ENCODE results near the gene TNNC1.

The TNNC1 gene

DNA sequence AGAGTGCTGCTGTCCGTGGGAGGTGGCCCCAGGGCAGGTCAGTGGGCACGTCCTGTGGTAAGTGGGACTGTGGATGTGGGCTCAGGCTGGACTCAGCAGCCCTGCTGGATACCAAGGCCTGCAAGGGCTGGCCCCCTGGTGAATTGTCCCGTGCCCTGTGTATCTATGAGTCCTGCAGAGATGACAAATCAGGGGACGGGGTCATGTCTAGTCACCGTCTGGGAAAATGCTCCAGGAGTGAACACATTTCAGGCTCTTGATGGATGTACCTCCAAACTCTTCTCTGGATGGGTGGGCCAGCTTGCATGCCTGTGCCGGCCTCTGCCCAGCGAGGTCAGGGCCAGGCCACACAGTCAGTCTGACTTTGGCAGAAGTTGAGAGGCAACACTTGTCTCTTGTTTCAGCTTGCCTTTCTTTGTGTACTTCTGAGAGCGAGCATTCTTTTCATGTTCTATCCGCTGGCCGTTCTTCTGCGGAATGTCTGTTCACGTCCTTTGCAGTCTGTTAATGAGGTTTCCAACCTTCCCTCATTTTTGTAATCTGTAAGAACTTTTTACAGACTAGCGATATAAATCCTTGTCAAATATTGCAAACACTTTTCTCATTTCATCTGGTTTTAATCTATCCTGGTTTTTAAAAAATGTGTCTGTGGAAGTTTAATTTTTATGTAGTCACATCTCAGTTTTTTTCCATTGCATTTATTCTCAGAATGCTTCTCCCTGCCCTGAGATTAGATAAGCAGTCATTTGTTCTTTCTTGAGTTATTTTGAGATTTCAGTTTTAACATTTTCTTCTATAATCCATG is 29.9 kb upstream of the TNNC1 start:
- H3K27ac ChIP-seq (ENCODE audit: insufficient read depth, low read depth, low read length, poor library complexity, severe bottlenecking): no peak overlapping the region
- H3K4me3 ChIP-seq (ENCODE audit: insufficient read depth, low read depth, low read length): no peak overlapping the region
- no peaks in the 10 kb centered on the region for H3K9me3 ChIP-seq (ENCODE audit: control insufficient read depth, low read length)
- H3K36me3 ChIP-seq (ENCODE audit: control insufficient read depth, insufficient read depth, low read length): peaks cover 55% of the 10 kb centered on the region
- no peaks in the 10 kb centered on the region for H3K27me3 ChIP-seq (ENCODE audit: control insufficient read depth, insufficient read depth, low read length, poor library complexity, severe bottlenecking)
- no peaks in the 10 kb centered on the region for H3K4me1 ChIP-seq (ENCODE audit: control insufficient read depth, insufficient read depth, low read length)
- 93 to 95% methylated on average over 13 of the region's 13 CpGs for WGBS, 2 experiments

DNA sequence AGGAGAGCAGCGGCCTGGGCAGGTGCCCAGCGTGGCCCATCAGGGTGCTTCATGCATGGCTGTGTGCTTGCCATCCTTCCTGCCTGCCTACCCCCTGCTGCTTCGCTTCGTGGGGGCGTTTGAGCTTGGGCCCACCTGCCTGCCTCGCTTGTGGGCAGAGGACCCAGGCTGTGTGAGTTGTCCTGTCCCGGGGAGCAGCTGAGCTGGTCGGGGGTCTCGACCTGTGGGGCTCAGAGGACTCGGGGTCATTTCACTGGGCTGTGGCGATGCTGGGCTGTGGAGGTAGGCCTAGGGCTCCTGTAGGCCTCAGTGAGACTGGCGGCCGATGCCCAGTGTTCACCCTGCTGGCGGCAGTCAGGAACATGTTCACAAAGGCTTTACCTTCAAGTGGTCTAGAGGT is 29.2 kb upstream of the TNNC1 start:
- Histone ChIP-seq H3K4me1 (ENCODE audit: control insufficient read depth, insufficient read depth, low read length) (no peaks in the 10 kb centered on the region), H3K4me3 (ENCODE audit: insufficient read depth, low read depth, low read length) (no peak overlapping the region), H3K27me3 (ENCODE audit: control insufficient read depth, insufficient read depth, low read length, poor library complexity, severe bottlenecking) (no peaks in the 10 kb centered on the region), H3K9me3 (ENCODE audit: control insufficient read depth, low read length) (no peaks in the 10 kb centered on the region), H3K27ac (ENCODE audit: insufficient read depth, low read depth, low read length, poor library complexity, severe bottlenecking) (no peak overlapping the region), H3K36me3 (ENCODE audit: control insufficient read depth, insufficient read depth, low read length) (peaks cover 58% of the 10 kb centered on the region)
- 89% methylated on average over 14 of the region's 14 CpGs for WGBS, 2 experiments

DNA sequence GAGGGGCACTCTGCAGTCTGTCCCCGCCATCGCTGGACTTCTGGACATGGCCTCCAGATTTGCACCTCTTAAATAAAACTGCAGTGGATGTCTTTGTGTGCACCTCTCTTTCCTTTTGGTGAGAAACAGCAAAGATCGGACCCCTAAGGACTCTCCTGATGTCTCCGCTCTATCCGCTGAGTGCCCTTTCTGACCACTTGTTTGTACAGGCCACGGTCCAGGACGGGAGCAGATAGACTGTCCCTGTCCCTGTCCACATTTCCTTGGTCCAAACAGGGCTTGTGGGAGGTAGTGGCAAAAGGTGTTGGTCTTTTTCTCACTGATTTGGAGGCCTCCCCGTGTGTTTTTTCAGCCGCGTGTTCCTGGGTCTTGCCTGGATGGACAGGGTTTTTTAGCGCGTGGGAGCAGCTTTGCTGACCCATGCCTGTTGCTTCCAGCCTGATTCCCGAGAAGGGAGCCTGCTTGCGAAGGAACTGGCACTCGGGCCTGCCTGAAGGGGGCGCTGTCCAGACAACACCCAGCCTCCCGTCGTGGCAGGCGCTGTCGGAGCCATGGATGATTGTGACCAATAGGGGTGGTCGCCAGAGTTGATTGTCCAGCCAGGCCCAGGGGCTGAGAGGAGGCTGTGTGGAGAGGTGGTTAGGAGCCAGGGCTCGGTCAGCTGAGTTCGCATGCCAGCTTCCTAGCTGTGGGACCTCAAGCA is 28.1 kb upstream of the TNNC1 start:
- H3K27me3 ChIP-seq (ENCODE audit: control insufficient read depth, insufficient read depth, low read length, poor library complexity, severe bottlenecking): no peaks in the 10 kb centered on the region
- H3K4me3 ChIP-seq (ENCODE audit: insufficient read depth, low read depth, low read length): no peak overlapping the region
- H3K36me3 ChIP-seq (ENCODE audit: control insufficient read depth, insufficient read depth, low read length): peaks cover 59% of the 10 kb centered on the region
- H3K4me1 ChIP-seq (ENCODE audit: control insufficient read depth, insufficient read depth, low read length): no peaks in the 10 kb centered on the region
- no peak overlapping the region for H3K27ac ChIP-seq (ENCODE audit: insufficient read depth, low read depth, low read length, poor library complexity, severe bottlenecking)
- WGBS, 2 experiments: 88 to 90% methylated on average over 23 of the region's 23 CpGs
- no peaks in the 10 kb centered on the region for H3K9me3 ChIP-seq (ENCODE audit: control insufficient read depth, low read length)

DNA sequence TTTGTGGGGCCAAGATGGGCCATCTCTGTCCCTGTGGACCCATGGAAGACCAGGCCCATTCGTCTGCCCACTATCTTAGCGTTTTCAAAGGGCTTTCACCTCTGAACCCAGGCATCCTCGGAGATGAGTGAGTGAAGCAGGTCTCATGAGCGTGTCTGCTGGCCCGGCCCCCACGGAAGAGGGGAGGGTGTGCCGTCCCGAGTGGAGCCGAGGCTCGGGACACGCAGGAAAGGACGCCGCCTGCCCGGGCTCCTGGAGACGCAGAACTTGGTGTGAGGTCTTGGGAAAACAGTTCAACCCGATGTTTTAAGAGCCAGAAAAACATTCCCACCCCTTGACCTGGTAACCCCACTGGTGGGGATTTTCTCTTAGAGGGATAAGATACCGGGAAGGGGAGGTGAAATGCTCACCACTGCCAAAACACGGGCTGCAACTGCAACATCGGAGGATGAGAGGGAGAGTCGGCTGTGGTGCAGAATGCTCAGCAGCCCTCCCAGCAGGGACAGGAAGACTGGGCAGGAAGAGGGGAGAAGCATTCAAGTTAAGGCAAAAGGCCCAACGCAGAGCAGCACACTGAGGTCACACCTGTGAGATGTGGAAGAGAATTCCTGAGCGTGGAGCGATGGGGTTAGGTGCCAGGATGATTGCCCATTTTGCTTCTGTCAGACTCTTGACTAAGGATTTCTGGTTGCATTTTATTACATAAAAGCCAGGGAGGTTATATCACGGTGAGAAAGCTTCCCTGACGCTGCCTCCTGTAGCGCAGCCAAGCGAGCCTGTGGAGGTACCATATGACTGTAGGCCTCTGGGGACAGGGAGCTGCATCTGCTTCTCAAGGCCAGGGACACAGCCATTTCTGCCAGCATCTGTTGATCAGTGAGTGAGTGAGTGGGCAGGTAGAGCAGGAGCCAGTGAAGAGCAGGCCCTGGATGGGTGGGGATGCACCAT is 27.2 kb upstream of the TNNC1 start:
- H3K27me3 ChIP-seq (ENCODE audit: control insufficient read depth, insufficient read depth, low read length, poor library complexity, severe bottlenecking): no peaks in the 10 kb centered on the region
- 96 to 97% methylated on average over 27 of the region's 27 CpGs for WGBS, 2 experiments
- peaks cover 65% of the 10 kb centered on the region for H3K36me3 ChIP-seq (ENCODE audit: control insufficient read depth, insufficient read depth, low read length)
- H3K27ac ChIP-seq (ENCODE audit: insufficient read depth, low read depth, low read length, poor library complexity, severe bottlenecking): no peak overlapping the region
- H3K9me3 ChIP-seq (ENCODE audit: control insufficient read depth, low read length): no peaks in the 10 kb centered on the region
- no peaks in the 10 kb centered on the region for H3K4me1 ChIP-seq (ENCODE audit: control insufficient read depth, insufficient read depth, low read length)
- no peak overlapping the region for H3K4me3 ChIP-seq (ENCODE audit: insufficient read depth, low read depth, low read length)

DNA sequence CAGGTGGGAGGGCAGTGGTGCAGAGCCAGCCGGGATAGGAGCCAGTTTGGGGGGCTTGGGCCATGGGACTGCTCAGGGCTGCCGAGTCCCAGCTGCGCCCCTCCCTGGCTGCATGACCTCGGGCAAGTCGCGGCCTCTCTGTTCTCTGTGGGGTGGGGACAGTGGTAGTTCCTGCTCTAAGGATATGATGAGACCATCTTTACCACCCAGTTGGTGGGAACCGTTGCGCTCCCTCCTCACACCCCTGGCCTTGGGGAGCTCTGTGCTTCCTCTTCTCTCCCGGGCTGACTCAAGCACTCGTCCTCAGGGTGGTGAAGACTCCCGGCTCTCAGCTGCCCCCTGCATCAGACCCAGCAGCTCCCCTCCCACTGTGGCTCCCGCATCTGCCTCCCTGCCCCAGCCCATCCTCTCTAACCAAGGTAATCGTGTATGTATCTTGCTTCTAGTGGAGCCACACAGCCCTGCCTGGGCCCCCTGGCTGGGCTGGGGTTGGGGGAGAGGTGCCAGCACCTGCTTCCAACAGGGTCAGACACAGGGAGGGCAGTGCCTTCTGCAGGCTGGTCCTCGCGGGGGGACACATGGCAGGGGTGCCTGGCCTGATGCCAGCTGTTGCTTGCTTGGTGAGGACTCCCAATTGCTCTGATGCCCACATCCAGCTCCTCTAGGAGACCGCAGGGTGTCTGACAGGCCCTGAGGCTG is 26.2 kb upstream of the TNNC1 start:
- H3K4me1 ChIP-seq (ENCODE audit: control insufficient read depth, insufficient read depth, low read length): no peaks in the 10 kb centered on the region
- WGBS, 2 experiments: 94 to 96% methylated on average over 16 of the region's 16 CpGs
- no peaks in the 10 kb centered on the region for H3K27me3 ChIP-seq (ENCODE audit: control insufficient read depth, insufficient read depth, low read length, poor library complexity, severe bottlenecking)
- no peak overlapping the region for H3K27ac ChIP-seq (ENCODE audit: insufficient read depth, low read depth, low read length, poor library complexity, severe bottlenecking)
- H3K36me3 ChIP-seq (ENCODE audit: control insufficient read depth, insufficient read depth, low read length): peaks cover 67% of the 10 kb centered on the region
- no peak overlapping the region for H3K4me3 ChIP-seq (ENCODE audit: insufficient read depth, low read depth, low read length)
- H3K9me3 ChIP-seq (ENCODE audit: control insufficient read depth, low read length): no peaks in the 10 kb centered on the region

DNA sequence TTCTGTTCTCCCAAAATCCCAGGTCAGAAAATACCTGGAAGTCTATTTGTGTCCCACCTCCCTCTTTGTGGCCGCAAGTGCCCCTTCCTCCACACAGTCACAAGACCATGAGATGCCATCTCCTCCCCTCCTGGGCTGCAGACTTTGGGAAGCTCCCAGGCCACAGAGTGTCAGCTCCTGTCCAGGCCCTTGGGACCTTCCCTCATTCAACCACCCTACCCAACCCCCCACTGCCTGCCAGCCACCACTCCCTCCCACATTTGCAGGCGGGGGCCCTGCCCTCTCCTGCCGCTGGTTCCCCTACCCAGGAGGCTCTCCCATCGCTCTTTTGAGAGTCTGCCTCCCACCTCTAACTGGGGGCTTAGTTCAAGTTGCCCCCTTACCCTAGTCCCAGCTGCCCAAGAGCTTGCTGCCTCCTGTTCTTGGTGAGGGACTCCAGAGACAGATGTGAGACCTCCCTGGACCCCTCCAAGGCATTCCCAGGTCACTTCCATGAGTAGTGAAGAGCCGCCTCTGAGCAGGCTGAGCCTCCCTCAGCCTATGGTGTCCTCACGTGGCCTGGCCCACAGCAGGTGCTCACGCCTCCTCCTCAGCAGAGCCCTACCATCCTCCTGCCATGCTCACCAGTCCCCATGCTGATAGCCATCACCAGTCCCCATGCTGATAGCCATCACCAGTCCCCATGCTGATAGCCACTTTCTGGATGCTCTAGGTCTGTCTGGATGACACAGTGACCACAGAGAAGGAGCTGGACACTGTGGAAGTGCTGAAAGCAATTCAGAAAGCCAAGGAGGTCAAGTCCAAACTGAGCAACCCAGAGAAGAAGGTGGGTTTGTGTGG is 25.4 kb upstream of the TNNC1 start:
- WGBS, 2 experiments: 94 to 95% methylated on average over 7 of the region's 7 CpGs
- no peaks in the 10 kb centered on the region for H3K4me1 ChIP-seq (ENCODE audit: control insufficient read depth, insufficient read depth, low read length)
- no peak overlapping the region for H3K27ac ChIP-seq (ENCODE audit: insufficient read depth, low read depth, low read length, poor library complexity, severe bottlenecking)
- H3K4me3 ChIP-seq (ENCODE audit: insufficient read depth, low read depth, low read length): no peak overlapping the region
- H3K36me3 ChIP-seq (ENCODE audit: control insufficient read depth, insufficient read depth, low read length): peaks cover 66% of the 10 kb centered on the region
- no peaks in the 10 kb centered on the region for H3K27me3 ChIP-seq (ENCODE audit: control insufficient read depth, insufficient read depth, low read length, poor library complexity, severe bottlenecking)
- no peaks in the 10 kb centered on the region for H3K9me3 ChIP-seq (ENCODE audit: control insufficient read depth, low read length)

DNA sequence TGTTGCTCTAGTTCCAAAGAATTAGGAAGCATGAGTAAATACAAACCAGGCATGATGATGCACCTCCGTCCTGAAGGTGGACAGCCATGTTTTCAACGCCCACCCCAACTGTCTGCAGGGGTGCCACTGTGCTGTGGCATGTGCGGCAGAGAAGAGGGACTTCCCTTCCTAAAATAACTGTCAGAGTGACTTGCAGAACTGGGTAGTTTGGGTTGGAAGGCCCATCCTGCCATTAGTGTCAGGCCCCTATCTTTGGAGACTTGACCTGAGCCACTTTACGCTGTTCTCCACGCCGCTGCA is 23.9 kb upstream of the TNNC1 start:
- Histone ChIP-seq H3K36me3 (ENCODE audit: control insufficient read depth, insufficient read depth, low read length) (peaks cover 79% of the 10 kb centered on the region), H3K4me3 (ENCODE audit: insufficient read depth, low read depth, low read length) (no peak overlapping the region), H3K4me1 (ENCODE audit: control insufficient read depth, insufficient read depth, low read length) (no peaks in the 10 kb centered on the region), H3K9me3 (ENCODE audit: control insufficient read depth, low read length) (no peaks in the 10 kb centered on the region), H3K27ac (ENCODE audit: insufficient read depth, low read depth, low read length, poor library complexity, severe bottlenecking) (no peak overlapping the region), H3K27me3 (ENCODE audit: control insufficient read depth, insufficient read depth, low read length, poor library complexity, severe bottlenecking) (no peaks in the 10 kb centered on the region)
- WGBS, 2 experiments: 95 to 96% methylated on average over 6 of the region's 6 CpGs

DNA sequence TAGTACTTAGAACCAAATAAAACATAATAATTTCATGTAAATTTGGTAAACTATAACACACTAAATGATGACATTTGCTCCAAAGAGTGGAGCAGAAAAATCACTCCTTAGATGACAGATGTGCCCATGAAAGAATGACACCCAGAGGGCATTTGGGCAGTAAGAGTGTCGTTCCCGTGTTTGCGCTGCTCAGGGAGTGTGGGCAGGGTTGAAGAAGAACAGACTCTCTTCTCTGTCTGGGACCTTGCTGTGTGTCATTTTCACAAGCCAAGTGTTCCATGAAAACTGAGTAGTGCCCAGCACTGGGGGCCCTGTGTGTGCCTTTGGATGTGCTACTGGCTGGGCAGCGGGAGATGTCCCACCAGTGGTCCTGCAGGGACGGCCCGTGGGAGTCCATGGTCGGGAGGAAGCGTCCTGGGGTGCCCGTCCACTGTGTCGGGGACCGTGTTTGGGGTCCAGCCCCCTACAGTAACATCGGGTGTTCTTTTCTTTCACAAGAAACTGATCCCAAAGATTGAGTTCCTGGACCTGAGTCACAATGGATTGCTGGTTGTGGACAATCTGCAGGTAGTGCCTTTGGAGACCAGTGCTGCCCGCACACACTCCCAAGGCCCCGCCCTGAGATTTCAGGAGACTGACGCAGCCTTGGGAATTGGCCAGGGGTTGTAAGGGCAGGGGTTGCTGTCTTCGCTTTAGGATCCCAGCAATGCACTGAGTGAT is 23.4 kb upstream of the TNNC1 start:
- Histone ChIP-seq H3K4me1 (ENCODE audit: control insufficient read depth, insufficient read depth, low read length) (no peaks in the 10 kb centered on the region), H3K27ac (ENCODE audit: insufficient read depth, low read depth, low read length, poor library complexity, severe bottlenecking) (no peak overlapping the region), H3K27me3 (ENCODE audit: control insufficient read depth, insufficient read depth, low read length, poor library complexity, severe bottlenecking) (no peaks in the 10 kb centered on the region), H3K4me3 (ENCODE audit: insufficient read depth, low read depth, low read length) (no peak overlapping the region), H3K36me3 (ENCODE audit: control insufficient read depth, insufficient read depth, low read length) (peaks cover 79% of the 10 kb centered on the region), H3K9me3 (ENCODE audit: control insufficient read depth, low read length) (no peaks in the 10 kb centered on the region)
- WGBS, 2 experiments: 96 to 97% methylated on average over 16 of the region's 16 CpGs

DNA sequence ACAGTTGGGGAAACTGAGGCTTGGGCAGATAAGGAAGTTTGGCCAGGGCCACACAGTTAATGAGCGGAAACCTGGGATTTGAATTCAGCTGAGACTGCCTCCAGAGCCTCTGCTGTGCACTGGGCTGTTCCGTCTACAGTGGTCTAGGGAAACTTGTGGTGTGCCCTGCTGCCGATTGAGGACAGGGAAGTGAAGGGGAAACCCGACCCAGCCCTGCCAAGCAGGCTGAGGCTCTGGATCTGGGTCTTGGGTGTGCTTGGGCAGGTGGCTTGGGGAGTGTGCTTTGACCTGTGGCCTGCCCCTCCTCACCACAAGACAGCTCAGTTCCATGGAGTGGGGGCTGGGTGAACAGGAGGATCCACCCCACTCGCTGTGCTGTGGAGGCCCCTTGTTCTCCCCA is 19.2 kb upstream of the TNNC1 start:
- no peak overlapping the region for H3K27ac ChIP-seq (ENCODE audit: insufficient read depth, low read depth, low read length, poor library complexity, severe bottlenecking)
- no peaks in the 10 kb centered on the region for H3K9me3 ChIP-seq (ENCODE audit: control insufficient read depth, low read length)
- no peak overlapping the region for H3K4me3 ChIP-seq (ENCODE audit: insufficient read depth, low read depth, low read length)
- no peaks in the 10 kb centered on the region for H3K27me3 ChIP-seq (ENCODE audit: control insufficient read depth, insufficient read depth, low read length, poor library complexity, severe bottlenecking)
- WGBS, 2 experiments: 93 to 98% methylated on average over 5 of the region's 5 CpGs
- peaks cover 69% of the 10 kb centered on the region for H3K36me3 ChIP-seq (ENCODE audit: control insufficient read depth, insufficient read depth, low read length)
- no peaks in the 10 kb centered on the region for H3K4me1 ChIP-seq (ENCODE audit: control insufficient read depth, insufficient read depth, low read length)

Measured in ectodermal cell (in vitro differentiated cells).